Measurements from ENCODE around the gene ABHD2.
"Not testable (repeated sequence)": the region's sequence is repeated elsewhere in the genome, so short reads cannot be mapped to it uniquely, and the experiment has no call there.

The ABHD2 gene, protein sequence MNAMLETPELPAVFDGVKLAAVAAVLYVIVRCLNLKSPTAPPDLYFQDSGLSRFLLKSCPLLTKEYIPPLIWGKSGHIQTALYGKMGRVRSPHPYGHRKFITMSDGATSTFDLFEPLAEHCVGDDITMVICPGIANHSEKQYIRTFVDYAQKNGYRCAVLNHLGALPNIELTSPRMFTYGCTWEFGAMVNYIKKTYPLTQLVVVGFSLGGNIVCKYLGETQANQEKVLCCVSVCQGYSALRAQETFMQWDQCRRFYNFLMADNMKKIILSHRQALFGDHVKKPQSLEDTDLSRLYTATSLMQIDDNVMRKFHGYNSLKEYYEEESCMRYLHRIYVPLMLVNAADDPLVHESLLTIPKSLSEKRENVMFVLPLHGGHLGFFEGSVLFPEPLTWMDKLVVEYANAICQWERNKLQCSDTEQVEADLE

DNA sequence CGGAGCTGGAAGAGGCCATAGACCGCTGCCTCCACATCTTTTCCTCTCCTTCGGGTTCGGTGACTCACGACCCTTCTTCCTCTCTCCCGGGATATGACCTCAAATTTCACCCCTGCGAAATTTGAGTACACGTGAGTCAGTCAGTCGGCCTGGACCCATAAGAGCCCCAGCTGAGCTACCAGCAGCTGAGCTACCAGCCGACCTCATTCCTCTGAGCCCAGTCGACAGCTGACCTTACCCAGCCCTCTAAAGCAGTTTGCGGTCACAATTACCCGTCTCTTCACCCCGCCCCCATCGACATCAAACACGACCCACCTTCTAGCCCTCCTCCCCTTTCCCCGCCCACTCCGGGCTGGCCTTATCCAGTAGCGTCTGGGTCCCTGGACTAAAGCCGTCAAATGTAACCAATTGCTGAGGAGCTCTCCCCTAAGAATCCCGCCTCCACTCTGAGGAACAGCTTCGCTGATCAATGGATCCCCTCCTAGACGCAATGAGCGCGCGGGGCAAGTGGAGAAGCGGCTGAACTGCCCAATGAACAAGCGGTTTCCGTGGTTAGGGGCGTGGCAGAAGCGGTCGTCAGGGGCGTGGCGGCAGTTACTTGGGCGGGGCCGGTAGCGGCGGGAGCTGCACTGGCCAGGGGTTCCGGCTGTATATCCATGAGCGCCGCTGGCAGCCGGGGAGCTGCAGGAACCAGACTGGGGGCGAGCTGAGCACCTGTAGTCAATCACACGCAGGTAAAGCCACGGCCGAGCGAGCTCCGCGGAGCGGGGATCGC is at the start of gene ABHD2:
ABHD2 (plus strand) TSS at position 627 of the 775 bp plus-strand sequence. CDS start 27,872 bp downstream, outside the sequence.
- DNase-seq = peak; percentile 100

DNA sequence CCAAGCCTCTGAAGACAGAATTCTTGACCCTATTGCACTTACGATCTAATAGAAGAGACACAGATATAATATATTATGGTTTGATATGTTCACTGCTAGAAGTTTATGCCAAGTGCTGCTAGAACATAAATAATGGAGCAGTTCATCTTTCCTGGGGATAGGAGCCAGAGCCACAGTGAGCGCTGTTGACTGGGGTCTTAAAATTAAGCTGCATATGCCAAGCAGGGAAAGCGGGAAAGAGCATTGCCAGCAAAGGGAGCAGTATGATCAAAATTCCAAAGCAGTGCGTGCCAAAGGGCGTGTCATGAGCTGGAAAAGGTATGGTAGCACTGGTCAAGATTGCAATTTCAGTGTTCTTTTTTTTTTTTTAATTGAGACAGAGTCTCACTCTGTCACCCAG is 49.1 kb upstream of the ABHD2 start:
- DNase-seq = no peak

DNA sequence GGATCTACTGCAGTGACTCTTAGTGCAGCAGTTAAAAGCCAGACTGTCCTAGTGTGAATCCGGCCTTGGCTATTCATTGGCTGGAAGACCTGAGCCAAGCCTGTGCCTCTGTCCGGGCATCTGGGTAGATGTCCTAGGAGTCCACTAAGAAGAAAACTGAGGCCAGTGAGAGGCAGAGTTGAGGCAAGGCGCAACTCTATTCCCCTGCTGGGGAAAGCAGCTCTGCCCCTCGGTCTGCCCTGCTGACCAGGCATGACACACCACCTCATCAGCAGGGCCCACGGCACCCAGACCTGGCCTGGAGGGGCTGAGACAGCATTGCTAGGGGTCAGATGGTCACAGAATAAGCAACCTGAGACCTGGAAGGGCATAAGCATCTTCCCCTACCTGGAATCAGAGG is 46.7 kb upstream of the ABHD2 start:
- no peak for DNase-seq

DNA sequence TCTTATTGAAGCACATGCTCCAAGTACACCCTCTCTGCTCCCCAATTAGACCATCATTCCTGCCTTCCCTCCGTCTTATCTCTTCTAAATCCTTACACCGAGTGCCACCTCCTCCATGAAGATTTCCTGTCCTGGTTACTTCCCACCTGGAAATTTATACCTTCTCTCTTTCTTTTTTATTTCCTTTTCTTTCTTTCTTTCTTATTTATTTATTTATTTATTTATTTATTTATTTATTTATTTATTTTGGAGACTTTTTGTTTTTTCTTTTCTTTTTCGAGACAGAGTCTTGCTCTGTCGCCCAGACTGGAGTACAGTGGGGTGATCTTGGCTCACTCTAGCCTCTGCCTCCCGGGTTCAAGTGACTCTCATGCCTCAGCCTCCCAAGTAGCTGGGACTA is 45.9 kb upstream of the ABHD2 start:
- no peak for DNase-seq

DNA sequence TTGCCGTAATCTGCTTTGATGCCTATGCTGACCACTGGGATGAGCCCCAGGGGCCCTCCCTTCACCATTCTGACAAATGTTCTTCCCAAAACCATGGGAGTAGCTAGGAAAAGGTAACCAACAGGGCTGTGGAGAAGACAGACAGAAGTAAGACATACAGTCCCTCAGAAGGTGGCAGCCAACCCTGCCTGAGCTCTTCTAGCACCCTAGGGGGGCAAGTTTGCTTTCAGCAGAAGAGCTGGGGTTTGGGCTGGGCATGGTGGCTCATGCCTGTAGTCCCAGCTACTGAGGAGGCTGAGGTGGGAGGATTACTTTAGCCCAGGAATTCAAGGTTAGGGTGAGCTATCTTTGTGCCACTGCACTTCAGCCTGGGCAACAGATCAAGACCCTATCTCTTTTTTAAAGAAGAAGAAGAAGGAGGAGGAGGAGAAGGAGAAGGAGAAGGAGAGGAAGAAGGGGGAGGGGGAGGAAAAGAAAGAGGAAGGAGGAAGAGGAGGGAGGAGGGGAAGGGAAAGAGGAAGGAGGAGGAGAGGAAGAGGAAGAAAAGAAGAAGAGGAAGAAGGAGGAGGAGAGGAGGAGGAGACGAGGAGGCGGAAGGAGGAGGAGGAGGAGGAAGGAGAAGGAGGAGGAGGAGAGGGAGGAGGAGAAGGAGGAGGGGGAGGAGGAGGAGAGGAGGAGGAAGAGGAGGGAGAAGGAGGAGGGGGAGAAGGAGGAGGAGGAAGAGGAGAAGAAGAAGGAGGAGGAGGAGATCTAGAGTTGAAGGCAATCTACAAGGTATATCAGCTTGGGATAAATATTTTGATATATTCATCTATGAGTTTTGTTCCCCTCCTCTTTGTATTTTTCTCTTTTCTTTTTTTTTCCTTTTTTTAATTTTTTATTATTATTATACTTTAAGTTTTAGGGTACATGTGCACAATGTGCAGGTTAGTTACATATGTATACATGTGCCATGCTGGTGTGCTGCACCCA is 44.9 kb upstream of the ABHD2 start:
- no peak for DNase-seq

DNA sequence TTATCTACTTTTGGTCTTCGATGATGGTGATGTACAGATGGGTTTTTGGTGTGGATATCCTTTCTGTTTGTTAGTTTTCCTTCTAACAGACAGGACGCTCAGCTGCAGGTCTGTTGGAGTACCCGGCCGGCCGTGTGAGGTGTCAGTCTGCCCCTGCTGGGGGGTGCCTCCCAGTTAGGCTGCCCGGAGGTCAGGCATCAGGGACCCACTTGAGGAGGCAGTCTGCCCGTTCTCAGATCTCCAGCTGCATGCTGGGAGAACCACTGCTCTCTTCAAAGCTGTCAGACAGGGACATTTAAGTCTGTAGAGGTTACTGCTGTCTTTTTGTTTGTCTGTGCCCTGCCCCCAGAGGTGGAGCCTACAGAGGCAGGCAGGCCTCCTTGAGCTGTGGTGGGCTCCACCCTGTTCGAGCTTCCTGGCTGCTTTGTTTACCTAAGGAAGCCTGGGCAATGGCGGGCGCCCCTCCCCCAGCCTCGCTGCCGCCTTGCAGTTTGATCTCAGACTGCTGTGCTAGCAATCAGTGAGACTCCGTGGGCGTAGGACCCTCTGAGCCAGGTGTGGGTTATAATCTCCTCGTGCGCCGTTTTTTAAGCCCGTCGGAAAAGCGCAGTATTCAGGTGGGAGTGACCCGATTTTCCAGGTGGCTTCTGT is 39.1 kb upstream of the ABHD2 start:
- DNase-seq = not testable (repeated sequence)

DNA sequence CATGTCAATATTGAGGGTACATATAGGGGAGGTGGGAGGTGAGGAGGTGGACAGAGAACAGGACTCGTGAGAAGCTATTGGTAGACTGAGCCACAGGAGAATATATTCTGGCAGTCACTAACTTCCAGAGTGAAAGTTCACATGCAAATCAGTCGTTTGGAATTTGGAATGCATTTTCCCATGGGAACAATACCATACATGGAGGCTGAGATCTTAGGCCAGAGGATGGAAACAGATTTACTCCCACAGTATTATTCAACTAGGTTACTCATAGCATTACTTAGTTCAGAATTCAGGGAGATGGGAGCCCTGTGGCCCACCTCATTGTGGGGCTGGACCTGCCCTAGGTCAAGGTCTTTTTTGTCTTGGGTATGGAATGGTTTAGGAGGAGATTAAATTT is 36.4 kb upstream of the ABHD2 start:
- DNase-seq = no peak

DNA sequence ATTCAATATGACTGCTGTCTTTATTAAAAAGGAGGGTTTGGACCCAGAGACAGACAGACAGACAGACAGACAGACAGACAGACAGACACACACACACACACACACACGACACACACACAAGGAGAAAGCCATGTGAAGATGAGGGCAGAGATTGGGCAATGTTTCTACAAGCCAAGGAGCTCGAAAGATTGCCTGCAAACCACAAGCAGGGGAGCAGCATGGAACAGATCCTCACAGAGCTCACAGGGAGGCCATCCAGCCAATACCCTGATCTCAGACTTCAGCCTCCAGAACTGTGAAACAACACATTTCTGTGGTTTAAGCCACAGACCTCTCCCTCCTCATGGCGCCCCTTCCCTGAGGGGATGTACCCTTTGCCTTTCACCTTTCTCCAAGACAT is 35.8 kb upstream of the ABHD2 start:
- no peak for DNase-seq

DNA sequence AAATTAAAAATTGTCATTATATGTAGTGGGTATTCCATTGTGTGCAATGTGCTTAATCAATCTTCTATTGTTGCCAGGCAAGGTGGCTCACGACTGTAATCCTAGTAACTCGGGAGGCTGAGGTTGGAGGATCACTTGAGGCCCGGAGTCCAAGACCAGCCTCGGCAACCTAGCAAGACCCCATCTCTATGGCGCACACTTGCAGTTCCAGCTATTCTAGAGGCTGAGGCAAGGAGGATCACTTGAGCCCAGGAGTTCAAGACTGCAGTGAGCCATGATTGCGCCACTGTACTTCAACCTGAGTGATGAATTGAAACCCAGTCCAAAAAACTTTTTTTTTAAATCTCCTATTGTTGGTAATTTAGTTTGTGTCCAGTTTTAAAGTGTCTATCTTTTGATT is 33.4 kb upstream of the ABHD2 start:
- DNase-seq = no peak

DNA sequence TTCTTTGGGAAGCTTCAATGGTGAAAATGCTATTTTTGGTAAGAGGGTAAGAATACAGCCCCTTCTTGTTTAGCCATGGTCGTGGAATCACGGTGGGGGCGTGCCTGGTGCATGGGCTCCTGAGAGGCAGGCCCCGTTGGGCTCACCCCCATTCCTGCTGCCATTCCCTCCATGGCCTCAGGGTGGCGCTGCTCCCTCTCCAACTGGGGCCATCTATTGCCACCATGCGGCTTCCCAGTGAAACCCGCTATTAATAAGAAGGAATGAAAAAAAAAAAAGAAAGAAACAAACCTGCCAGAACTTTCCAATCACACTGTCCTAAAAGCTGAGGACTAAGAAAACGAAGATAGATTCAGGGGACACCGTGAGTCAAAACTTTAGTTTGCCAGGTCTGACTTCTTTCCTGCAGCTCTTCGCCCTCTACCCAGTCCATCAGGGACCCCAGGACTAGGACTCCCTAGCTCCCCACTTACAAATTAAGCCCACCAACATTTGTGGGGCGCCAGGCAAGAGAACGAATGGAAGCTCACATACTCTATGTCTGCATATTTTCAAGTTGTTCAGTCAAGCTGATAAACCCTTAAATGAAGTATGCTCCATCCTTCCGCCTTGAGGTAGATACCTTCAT is 30.6 kb upstream of the ABHD2 start:
- DNase-seq = peak; percentile 17 to 65

DNA sequence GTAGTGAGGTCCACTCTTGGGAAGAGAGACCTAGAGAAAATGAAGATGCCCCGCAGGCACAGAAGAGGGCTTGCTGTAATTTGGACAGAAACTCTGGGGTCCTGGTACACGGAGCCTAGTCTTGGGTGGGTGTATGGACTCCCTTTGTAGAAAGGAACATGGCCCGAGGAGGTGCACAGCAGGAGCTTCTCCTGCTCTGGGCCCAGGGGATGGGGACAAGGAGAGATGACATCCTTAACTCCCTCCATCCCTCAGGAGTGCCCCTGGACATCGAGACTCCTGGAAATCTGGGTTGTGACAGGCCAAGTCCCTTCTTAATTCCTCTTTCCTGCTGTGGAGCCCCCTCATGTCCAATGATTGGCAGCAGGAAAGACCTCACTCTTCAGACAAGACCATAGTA is 29.9 kb upstream of the ABHD2 start:
- no peak for DNase-seq

DNA sequence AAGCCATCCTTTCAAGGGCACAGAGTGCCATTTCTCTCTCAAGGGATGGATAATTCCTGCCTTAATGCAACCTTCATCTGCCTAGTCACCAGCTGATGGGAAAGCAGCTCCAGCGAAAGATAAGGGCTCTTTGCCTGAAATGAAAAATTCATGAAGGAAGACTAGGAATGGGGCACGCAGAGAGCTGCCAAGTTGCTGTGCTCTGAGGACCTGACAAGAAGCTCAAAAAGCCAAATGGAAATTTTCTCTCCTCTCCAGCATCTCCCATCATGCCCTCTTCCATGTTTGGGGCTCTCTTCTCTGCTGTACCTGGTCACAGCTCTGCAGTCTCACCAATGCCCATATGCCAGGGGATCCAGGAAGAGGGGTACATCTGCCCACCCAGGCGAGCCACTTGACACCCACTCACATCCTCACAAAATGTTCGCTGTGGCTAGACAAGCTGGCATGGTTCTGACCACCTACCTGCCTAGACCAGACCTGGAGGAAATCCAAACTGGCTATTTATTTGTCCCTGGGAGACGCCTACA is 29.3 kb upstream of the ABHD2 start:
- DNase-seq = no peak

DNA sequence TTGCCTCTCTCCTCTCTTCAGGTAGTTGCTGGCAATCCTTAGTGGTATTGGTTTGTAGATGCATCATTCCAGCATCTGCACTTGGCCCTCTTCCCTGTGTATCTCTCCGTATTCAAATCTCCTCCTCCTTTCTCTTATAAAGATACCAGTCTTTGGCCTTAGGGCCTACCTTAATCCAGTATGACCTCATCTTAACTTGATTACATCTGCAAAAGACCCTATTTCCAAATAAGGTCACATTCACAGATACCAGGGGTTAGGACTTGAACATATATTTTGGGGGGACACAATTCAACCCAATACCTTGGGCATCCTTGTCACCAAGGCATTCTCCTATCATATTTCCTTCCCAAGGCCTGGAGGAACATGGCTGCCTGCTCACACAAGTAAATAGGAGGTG is 22.0 kb upstream of the ABHD2 start:
- no peak for DNase-seq

DNA sequence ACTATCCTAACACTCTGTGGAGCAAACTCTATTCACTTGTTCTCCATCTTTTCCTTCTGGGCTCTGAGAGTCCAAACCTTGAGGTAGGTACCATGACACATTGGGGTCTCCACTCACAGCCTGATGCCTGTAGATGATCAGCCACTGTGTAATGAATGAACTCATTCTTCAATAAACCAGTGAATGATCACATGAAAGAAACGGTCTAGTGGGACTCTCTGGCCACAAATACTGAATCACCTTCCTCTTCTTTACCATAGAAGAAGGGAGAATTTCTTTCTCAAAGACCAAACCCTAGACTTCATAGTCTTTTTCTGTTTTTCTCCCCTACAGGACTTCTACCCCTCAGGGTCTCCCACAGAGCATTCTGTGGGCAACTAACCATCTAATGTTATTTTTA is 20.5 kb upstream of the ABHD2 start:
- no peak for DNase-seq

DNA sequence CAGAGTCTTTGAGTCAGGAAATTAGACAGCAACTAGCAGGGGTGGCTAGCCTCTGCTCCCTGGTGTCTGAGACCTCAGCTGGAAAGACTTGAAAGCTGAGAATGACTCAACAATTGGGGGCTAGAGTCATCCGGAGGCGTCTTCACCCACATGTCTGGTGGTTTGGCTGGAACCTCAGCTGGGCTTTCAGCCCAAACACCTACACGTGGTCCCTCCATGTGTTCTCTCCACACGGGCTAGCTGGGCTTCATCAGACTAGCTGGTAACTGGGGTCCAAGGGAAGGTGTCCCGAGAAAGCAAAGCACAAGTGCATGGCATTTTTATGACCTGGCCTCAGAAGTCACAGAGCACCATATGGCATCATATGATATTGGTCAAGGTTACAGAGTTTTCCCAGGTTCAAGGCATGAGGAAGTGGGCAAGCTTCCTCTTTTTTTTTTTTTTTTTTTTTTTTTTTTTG is 19.9 kb upstream of the ABHD2 start:
- DNase-seq = no peak

DNA sequence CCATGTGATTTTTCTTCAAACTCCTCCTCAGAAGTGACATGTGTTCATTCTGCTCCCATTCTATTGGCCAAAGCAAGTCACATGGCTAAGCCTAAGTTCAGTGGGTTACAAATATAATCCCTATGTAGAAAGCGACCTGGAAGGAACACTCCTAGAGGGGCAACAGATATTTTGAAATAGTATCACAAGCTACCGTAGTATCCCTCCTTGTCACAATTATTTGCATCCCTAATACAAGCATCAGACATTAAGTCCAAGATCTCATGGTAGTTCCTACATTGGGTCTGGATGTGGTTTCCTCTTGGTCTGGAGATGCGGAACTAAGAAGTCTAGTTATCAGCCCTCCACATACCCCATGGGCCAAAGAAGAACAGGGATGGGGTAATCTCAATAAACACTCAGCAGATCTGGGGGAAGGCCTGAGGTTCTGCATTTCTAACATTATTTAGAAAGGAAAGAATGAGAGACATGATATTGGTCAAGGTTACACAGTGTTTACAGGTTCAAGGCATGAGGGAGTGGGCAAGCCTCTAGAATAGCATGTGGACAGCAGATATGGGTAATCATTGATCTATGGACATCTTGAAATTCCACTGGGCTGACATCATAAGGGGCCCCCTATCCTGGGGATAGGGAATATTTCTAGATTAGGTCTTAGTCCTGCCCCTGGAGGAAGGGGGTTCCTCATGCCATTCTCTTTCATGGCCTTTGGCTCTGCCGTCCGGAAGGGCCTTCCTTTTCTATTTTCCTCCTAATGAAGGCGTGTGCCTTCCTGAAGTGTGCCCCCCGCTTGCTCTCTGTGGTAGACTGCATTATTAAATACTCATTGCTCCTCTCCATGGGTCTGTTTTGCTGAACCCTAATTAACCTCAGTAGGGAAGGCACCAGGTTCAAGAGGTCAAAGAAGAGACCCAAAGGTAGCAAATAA is 17.8 kb upstream of the ABHD2 start:
- no peak for DNase-seq

DNA sequence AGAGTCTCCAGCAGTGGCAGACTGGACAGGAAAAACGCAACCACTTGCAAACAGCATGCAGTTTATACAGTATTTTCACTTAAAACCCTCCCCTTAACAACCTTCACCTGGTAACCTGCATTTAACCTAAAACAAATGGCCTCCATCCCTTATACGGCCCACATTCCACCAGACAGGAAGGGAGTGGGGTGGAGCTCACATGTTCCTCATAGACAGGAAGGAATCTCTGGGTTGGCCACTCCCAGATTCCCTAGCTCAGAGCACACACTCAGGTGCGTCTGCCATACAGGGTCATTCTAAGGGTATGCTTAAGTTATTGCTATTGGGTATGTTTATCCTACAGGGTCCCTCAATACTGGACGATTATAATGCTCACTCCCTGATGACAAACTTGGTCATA is 16.8 kb upstream of the ABHD2 start:
- DNase-seq = no peak

DNA sequence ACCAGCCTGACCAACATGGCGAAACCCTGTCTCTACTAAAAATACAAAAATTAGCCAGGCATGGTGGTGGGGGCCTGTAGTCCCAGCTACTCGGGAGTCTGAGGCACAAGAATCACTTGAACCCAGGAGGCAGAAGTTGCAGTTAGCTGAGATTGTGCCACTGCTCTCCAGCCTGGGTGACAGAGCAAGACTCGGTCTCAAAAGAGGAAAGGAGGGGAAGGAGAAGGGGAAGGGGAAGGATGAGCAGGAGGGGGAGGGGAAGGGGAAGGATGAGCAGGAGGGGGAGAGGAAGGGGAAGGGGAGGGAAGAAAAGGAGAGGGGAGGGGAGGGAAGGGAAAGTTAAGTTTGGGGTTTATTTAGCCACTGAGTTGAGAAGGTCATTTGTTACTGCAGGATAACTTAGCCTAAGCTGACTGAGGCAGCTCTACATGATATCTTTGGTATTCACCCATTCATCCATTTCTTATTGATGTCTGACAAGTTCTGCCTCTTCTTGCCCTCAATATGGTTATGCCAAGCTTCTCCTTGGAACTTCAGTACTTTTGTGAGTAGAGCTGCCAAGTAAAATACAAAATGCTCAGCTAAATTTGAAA is 15.9 kb upstream of the ABHD2 start:
- DNase-seq = no peak

DNA sequence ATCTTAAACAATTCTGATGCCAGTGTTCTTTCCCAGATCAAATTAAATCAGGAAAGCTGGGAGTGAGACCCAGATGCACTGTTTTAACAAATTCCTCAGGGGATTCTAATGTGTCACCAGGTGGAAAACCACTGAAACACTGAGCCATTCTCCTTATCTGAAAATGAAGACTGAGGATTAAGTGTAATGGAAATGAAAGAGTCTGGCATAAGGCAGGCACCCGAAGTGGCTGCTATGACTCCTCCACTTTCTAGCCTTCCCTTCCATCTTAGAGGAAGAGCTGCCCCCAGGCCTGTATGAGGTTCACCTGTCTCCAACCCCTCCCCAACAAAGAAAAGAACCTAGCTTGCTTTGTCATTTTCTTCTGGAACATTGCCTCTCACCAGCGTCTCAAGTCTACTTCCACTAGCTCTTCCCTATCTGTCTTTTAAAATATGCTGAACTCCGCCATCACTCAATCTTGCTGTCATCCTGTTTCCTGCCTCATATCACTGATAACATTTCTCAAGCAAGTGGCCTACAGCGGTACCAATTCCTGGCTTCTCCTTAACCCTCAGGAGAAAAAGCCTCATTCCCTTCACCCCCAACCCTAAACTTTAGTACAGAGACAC is 13.7 kb upstream of the ABHD2 start:
- DNase-seq = no peak

Measured in NCI-H524 (cell line).